Mesenchymal stem cell (in vitro differentiated cells and primary cell): ENCODE measurements around the gene IFI27L2.

Experiments used
- DNase-seq: peaks from one replicate; pipeline ENCODE4 v3.0.0-alpha.2; 2013
- H2AFZ ChIP-seq: one replicate; pipeline ENCODE4 v1.6.1; 2013; ENCODE audit warnings: low read depth, mild to moderate bottlenecking, control low read depth, inconsistent platforms, low read length, moderate library complexity
- H2AK5ac ChIP-seq: 2 replicates; pipeline ENCODE4 v1.6.1; 2013; ENCODE audit warnings: low read length, moderate library complexity, mild to moderate bottlenecking, inconsistent platforms; ENCODE audit not compliant: severe bottlenecking
- H2BK120ac ChIP-seq: one replicate; pipeline ENCODE4 v1.6.1; 2013; ENCODE audit warnings: low read depth, mild to moderate bottlenecking, inconsistent platforms, low read length, moderate library complexity
- H2BK12ac ChIP-seq, 2 experiments: one replicate each; pipeline ENCODE4 v1.6.1; 2013; ENCODE audit warnings: inconsistent platforms in 2 of 2, low read length in 2 of 2, mild to moderate bottlenecking in 2 of 2, moderate library complexity in 2 of 2, control low read depth in 1 of 2
- H2BK15ac ChIP-seq: one replicate; pipeline ENCODE4 v1.6.1; 2013; ENCODE audit warnings: mild to moderate bottlenecking, low read depth, inconsistent platforms; ENCODE audit not compliant: poor library complexity, severe bottlenecking
- H2BK5ac ChIP-seq: 2 replicates; pipeline ENCODE4 v1.6.1; 2013; ENCODE audit warnings: low read depth, mild to moderate bottlenecking, low read length, control low read depth, inconsistent platforms; ENCODE audit not compliant: poor library complexity, severe bottlenecking
- H3K14ac ChIP-seq, 2 experiments: one replicate each; pipeline ENCODE4 v1.6.1; 2013; ENCODE audit warnings: inconsistent platforms in 2 of 2, low read length in 2 of 2, control low read depth in 1 of 2, mild to moderate bottlenecking in 1 of 2, moderate library complexity in 1 of 2
- H3K18ac ChIP-seq, 2 experiments: one replicate each; pipeline ENCODE4 v1.6.1; 2013; ENCODE audit warnings: inconsistent platforms in 2 of 2, low read length in 2 of 2, control low read depth in 1 of 2, low read depth in 1 of 2, mild to moderate bottlenecking in 1 of 2
- H3K23ac ChIP-seq, 2 experiments: one replicate each; pipeline ENCODE4 v1.6.1; 2013; ENCODE audit warnings: inconsistent platforms in 2 of 2, low read length in 2 of 2, mild to moderate bottlenecking in 2 of 2, moderate library complexity in 2 of 2, control low read depth in 1 of 2
- H3K27ac ChIP-seq: 2 replicates; pipeline ENCODE4 v1.5.1; 2013; ENCODE audit warnings: mild to moderate bottlenecking, moderate library complexity, low read length, control low read depth, inconsistent platforms; ENCODE audit not compliant: poor library complexity, severe bottlenecking
- H3K27me3 ChIP-seq, 2 experiments: 2 replicates each; pipeline versions ENCODE4 v1.6.1 to v1.7.0; 2013; ENCODE audit warnings: low read length in 2 of 2, mild to moderate bottlenecking in 2 of 2, moderate library complexity in 2 of 2, control low read depth in 1 of 2, inconsistent platforms in 1 of 2; ENCODE audit not compliant: control insufficient read depth in 1 of 2, insufficient read depth in 1 of 2
- H3K36me3 ChIP-seq, 2 experiments: 2 replicates each; pipeline versions ENCODE4 v1.6.1 to v1.7.0; 2013; ENCODE audit warnings: low read length in 2 of 2, control low read depth in 1 of 2, inconsistent platforms in 1 of 2, low read depth in 1 of 2, mild to moderate bottlenecking in 1 of 2; ENCODE audit not compliant: insufficient read depth in 2 of 2, control insufficient read depth in 1 of 2
- H3K4ac ChIP-seq, 2 experiments: one replicate each; pipeline ENCODE4 v1.6.1; 2013; ENCODE audit warnings: inconsistent platforms in 2 of 2, low read length in 2 of 2, mild to moderate bottlenecking in 2 of 2, moderate library complexity in 2 of 2, control low read depth in 1 of 2, low read depth in 1 of 2
- H3K4me1 ChIP-seq: 2 replicates; pipeline ENCODE4 v1.6.1; 2013; ENCODE audit warnings: low read depth, low read length, control low read depth; ENCODE audit not compliant: control insufficient read depth, insufficient read depth
- H3K4me2 ChIP-seq: 2 replicates; pipeline ENCODE4 v1.6.1; 2013; ENCODE audit warnings: low read length, mild to moderate bottlenecking, inconsistent platforms; ENCODE audit not compliant: poor library complexity, severe bottlenecking
- H3K4me3 ChIP-seq, 2 experiments: 2 replicates each; pipeline versions ENCODE4 v1.5.1 to v1.7.0; 2013; ENCODE audit warnings: low read length in 2 of 2, mild to moderate bottlenecking in 2 of 2, control low read depth in 1 of 2, low read depth in 1 of 2; ENCODE audit not compliant: insufficient read depth in 1 of 2
- H3K79me1 ChIP-seq: replicated peaks from 2 replicates; pipeline ENCODE4 v1.6.1; 2013; ENCODE audit warnings: mild to moderate bottlenecking, control low read depth, low read length, inconsistent platforms; ENCODE audit not compliant: poor library complexity, severe bottlenecking
- H3K9ac ChIP-seq: 2 replicates; pipeline ENCODE4 v1.7.0; 2013; ENCODE audit warnings: mild to moderate bottlenecking, low read length, moderate library complexity
- H3K9me3 ChIP-seq: 2 replicates; pipeline ENCODE4 v1.7.0; 2013; ENCODE audit warnings: mild to moderate bottlenecking, low read length; ENCODE audit not compliant: control insufficient read depth
- H4K8ac ChIP-seq: one replicate; pipeline ENCODE4 v1.6.1; 2013; ENCODE audit warnings: inconsistent platforms, mild to moderate bottlenecking, low read length, moderate library complexity
- H4K91ac ChIP-seq: one replicate; pipeline ENCODE4 v1.6.1; 2013; ENCODE audit warnings: mild to moderate bottlenecking, low read length, inconsistent platforms
- WGBS: methylation state at CpG from one replicate; pipeline ENCODE4 v1.1.7; 2013; ENCODE audit warnings: mixed read lengths; 5-methylcytosine and 5-hydroxymethylcytosine counted together

The IFI27L2 gene

GRCh38 chr14:94111276-94112095, 17.9 kb downstream of the IFI27L2 start:
- no peak overlapping the region for H3K4ac ChIP-seq

GRCh38 chr14:94110552-94111181, 18.7 kb downstream of the IFI27L2 start, which contains the start of gene IFI27:
IFI27 (plus strand) TSS chr14:94110736.
- peaks cover 0 to 3% of the 10 kb centered on the region in 2 experiments for H3K36me3 ChIP-seq
- WGBS = 90% methylated on average over 14 of the region's 14 CpGs

More at GRCh38 chr14:94111276-94112095, 17.9 kb downstream of the IFI27L2 start:
- Histone ChIP-seq H3K9ac (peak overlapping the region; percentile 90), H3K36me3 (peaks cover 0 to 3% of the 10 kb centered on the region in 2 experiments), H2BK12ac (no peak overlapping the region), H2BK5ac (no peak overlapping the region), H3K9me3 (no peaks in the 10 kb centered on the region), H3K79me1 (no peaks in the 10 kb centered on the region), H2AFZ (no peak overlapping the region), H3K27me3 (peaks cover 5 to 24% of the 10 kb centered on the region in 2 experiments), H4K8ac (no peak overlapping the region), H3K23ac (no peak overlapping the region), H3K14ac (no peak overlapping the region), H3K4me1 (no peaks in the 10 kb centered on the region), H3K27ac (no peak overlapping the region), H2AK5ac (no peak overlapping the region), H2BK15ac (no peak overlapping the region), H3K18ac (no peak overlapping the region), H3K4me3 (peak overlapping the region in 1 of 2 experiments; percentile 78), H4K91ac (no peak overlapping the region), H3K4me2 (no peak overlapping the region), H2BK120ac (no peak overlapping the region)
- 93% methylated on average over 20 of the region's 20 CpGs for WGBS
- no peak for DNase-seq

DNA sequence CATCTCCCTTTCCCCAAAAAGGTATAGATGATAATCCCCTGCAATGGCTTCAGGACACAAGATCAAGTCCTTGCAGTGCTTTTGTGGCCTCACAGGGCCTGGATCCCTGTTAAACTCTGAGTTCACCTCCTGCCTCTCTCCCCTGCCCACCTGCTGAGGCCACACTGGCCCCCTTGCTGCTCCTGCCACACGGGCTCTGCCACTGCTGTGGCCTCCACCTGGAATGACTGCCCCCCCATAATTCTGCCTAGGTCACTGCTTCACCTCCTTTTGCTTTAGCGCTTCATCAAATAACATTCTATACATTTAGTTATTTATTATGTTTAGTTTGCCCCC, 19.5 kb downstream of the IFI27L2 start:
- H3K27ac ChIP-seq = no peak overlapping the region
- WGBS = 33% methylated on average over 1 of the region's 2 CpGs

More at GRCh38 chr14:94110552-94111181, 18.7 kb downstream of the IFI27L2 start, which contains the start of gene IFI27:
- Histone ChIP-seq H3K79me1 (no peaks in the 10 kb centered on the region), H4K8ac (no peak within 1 kb of the TSS), H2BK15ac (no peak within 1 kb of the TSS), H3K23ac (no peak within 1 kb of the TSS), H2AFZ (no peak within 1 kb of the TSS), H4K91ac (no peak within 1 kb of the TSS), H3K4me1 (no peaks in the 10 kb centered on the region), H3K4me3 (peak within 1 kb of the TSS in 1 of 2 experiments; percentile 78), H3K4me2 (no peak within 1 kb of the TSS), H3K4ac (no peak within 1 kb of the TSS), H2AK5ac (no peak within 1 kb of the TSS), H3K27me3 (peaks cover under 1 to 16% of the 10 kb centered on the region in 2 experiments), H3K18ac (no peak within 1 kb of the TSS), H3K9ac (peak within 1 kb of the TSS; percentile 90), H2BK12ac (no peak within 1 kb of the TSS), H2BK5ac (no peak within 1 kb of the TSS), H3K9me3 (no peaks in the 10 kb centered on the region), H2BK120ac (no peak within 1 kb of the TSS), H3K14ac (no peak within 1 kb of the TSS), H3K27ac (no peak within 1 kb of the TSS)
- DNase-seq = no peak

DNA sequence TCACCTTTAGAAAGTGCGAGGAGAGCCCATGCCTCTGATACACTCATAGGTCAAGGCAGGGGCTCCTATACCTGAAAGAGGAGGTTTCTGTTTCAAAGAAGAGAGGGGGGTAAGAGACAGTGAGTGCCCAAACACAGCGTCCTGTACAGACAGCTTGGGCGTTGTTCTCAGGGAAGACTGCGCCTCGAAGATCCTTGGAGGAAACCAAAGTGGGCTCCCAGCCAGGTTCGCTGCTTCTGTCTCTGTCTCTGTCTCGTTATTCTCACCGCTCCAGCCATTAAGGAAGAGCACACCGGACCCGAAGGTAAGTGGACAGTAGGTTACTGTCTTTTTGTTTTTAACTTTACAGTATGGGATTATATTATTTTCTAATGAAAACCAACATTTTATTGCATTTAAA, 24.7 kb downstream of the IFI27L2 start:
- Histone ChIP-seq H3K79me1 (no peaks in the 10 kb centered on the region), H3K23ac (no peak overlapping the region), H2BK12ac (no peak overlapping the region), H3K14ac (no peak overlapping the region), H2BK15ac (no peak overlapping the region), H4K91ac (no peak overlapping the region), H3K36me3 (peaks cover 10 to 11% of the 10 kb centered on the region in 2 experiments), H2AFZ (no peak overlapping the region), H3K9me3 (no peaks in the 10 kb centered on the region), H3K4me1 (peaks cover 6% of the 10 kb centered on the region), H3K9ac (no peak overlapping the region), H3K4me2 (no peak overlapping the region), H3K4ac (no peak overlapping the region), H2BK5ac (no peak overlapping the region), H3K27me3 (no peaks in the 10 kb centered on the region), H3K18ac (no peak overlapping the region), H2AK5ac (no peak overlapping the region), H3K4me3 (no peak overlapping the region), H2BK120ac (no peak overlapping the region), H3K27ac (no peak overlapping the region), H4K8ac (no peak overlapping the region)
- 97% methylated on average over 6 of the region's 10 CpGs for WGBS
- no peak for DNase-seq

More for the DNA sequence above, 19.5 kb downstream of the IFI27L2 start:
- H2AK5ac ChIP-seq = no peak overlapping the region
- H2BK15ac ChIP-seq = no peak overlapping the region
- no peak overlapping the region for H2BK12ac ChIP-seq
- H3K9ac ChIP-seq = peak overlapping the region; percentile 90
- H3K4me1 ChIP-seq = no peaks in the 10 kb centered on the region
- H3K4ac ChIP-seq = no peak overlapping the region
- H3K36me3 ChIP-seq = peaks cover 0 to 3% of the 10 kb centered on the region in 2 experiments
- H3K79me1 ChIP-seq = no peaks in the 10 kb centered on the region
- H4K91ac ChIP-seq = no peak overlapping the region
- H2AFZ ChIP-seq = no peak overlapping the region
- no peak overlapping the region for H3K4me2 ChIP-seq
- H3K18ac ChIP-seq = no peak overlapping the region
- no peaks in the 10 kb centered on the region for H3K9me3 ChIP-seq
- H2BK5ac ChIP-seq = no peak overlapping the region
- H3K23ac ChIP-seq = no peak overlapping the region
- no peak overlapping the region for H4K8ac ChIP-seq
- no peak for DNase-seq
- peaks cover 0 to 9% of the 10 kb centered on the region in 2 experiments for H3K27me3 ChIP-seq
- no peak overlapping the region for H3K14ac ChIP-seq
- peak overlapping the region in 1 of 2 experiments; percentile 78 for H3K4me3 ChIP-seq
- H2BK120ac ChIP-seq = no peak overlapping the region
